Mammary epithelial cell (primary cell): ENCODE measurements around the gene ITM2B.

Experiments used
- CTCF ChIP-seq, 2 donors: IDR thresholded peaks in 1 of 2; conservative IDR thresholded peaks in 1 of 2; 2 replicates each; pipeline ENCODE4 v1.5.1; 2011 to 2012; ENCODE audit warnings: inconsistent platforms in 2 of 2, low read length in 2 of 2, mild to moderate bottlenecking in 2 of 2, control low read depth in 1 of 2, low read depth in 1 of 2; ENCODE audit not compliant: insufficient read depth in 1 of 2; ENCODE audit errors: extremely low read depth in 1 of 2
- EZH2 ChIP-seq: IDR thresholded peaks from 2 replicates; pipeline ENCODE4 v1.6.1; 2012; ENCODE audit warnings: low read length, inconsistent platforms, borderline replicate concordance

GRCh38 chr13:48189171-48189570 is 43.8 kb upstream of the ITM2B start:
- no peak for TF ChIP-seq CTCF (conservative IDR thresholded peaks at IDR 0.05 in 1 of 2, IDR thresholded peaks at IDR 0.05 in 1 of 2; ENCODE audit: extremely low read depth in 1 of 2, insufficient read depth in 1 of 2, low read depth in 1 of 2, low read length in 2 of 2)
- no peak for TF ChIP-seq EZH2
